GM18909 (cell line): ENCODE measurements around the gene TUBB2A.
"Not testable (repeated sequence)": the region's sequence is repeated elsewhere in the genome, so short reads cannot be mapped to it uniquely, and the experiment has no call there.

ENCODE experiments used
- ATAC-seq: cut with Tn5 transposase; IDR thresholded peaks from one replicate; pipeline ENCODE4 v1.9.1; 2021; ENCODE audit warnings: mild to moderate bottlenecking; ENCODE audit not compliant: unreplicated experiment, poor library complexity

The TUBB2A gene

DNA sequence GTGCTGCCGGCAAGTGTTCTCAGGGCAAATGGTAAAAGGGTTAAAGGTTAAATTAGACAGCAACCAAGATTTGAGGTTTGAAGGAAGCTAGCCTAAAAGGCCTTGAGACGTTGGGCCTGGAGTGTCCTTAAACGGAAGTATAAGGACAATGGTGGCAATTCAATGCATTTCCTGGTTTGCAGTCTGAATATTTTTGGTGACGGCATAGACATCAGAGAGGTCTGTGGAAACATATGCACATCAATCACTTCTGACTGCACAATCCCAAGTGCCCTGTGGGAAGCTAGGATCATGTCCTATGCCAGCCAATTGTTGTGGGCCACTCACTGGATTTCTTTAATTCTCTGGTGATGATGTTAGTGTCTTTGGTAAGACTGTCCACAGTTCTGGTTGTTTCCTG is 25.7 kb upstream of the TUBB2A start:
- no peak for ATAC-seq

DNA sequence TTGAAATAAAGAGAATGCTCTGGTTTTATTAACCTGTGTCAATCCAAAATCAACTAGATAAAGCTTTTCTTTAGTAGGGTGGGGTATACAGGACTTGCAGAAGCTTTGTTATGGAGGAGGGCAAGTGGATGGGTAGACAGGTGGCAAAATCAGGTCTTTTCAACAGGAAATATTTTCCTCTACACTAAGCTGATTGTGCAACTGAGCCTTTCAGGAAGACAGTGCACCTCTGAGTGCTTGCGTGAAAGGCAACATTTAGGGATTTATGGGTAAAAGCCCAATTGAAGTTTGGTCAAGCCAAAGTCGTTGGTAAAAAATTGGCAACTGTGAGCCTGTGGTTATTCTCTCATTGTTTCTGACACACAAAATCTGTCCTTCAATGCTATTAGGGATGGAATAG is 23.8 kb upstream of the TUBB2A start:
- no peak for ATAC-seq

DNA sequence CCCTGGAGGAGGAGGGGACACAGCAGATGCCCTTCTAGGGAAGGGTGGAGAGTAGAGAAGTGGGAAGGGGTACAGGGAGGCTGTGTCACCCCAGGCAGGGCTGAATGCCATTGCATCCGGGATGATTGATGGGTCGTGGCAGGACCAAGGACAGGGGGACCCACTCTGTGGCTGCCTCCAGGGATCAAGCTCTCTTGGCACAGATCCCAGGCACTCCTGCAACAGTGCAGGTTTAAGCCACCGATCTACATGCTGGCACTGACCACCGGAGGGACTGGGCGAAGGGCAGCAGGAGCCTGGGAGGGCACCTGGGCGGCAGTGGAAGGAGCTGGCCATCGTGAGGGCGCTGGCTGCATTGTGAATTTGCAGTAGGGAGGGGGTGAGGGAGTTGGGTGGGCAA is 22.6 kb upstream of the TUBB2A start:
- not testable (repeated sequence) for ATAC-seq

DNA sequence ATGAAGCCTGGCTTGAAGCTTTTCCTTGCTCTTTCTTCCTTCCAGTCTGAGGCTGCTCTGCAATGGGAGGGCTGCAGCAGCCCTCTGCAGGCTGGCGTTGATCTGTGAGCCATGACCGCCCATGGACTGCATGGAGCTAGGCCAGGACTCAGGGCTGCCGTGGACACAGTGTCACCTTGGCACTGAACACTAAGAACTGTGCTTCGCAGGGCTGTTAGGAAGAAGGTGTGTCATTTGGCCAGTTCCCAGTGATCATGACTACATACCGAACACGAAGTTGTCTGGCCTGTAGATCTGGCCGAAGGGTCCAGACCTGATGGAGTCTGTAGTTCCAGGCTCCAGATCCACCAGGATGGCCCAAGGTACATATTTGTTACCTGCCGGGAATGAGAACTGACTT is 21.3 kb upstream of the TUBB2A start:
- ATAC-seq, result not testable (repeated sequence)

DNA sequence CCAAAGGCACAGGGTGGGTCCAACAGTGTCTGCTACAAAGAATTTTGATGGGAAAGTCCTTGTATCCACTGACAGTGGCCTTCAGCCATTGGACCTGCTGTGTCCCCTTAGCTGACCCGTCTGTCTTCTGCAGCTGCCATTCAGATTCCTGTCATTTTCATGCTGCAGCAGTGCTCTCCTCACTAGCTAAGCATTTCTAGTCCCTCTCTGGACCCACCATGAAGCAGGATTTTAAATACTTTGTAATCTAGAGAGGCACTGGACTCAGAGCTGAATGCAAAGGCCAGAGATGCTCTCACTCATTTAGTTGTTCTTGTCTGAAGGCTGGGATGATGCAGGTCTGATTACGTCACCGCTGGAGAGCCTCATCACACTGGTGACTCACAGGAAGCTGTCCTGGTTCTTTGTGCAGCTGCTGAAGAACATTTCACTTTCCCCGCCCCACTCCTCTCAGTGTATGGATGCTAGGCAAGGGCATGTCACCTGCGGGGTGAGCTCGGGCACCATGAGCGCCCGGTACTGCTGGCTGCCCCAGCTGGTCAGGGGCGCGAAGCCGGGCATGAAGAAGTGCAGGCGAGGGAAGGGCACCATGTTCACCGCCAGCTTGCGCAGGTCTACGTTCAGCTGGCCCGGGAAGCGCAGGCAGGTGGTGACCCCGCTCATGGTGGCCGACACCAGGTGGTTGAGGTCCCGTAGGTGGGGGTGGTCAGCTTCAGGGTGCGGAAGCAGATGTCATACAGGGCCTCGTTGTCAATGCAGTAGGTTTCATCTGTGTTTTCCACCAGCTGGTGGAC is 19.4 kb upstream of the TUBB2A start:
- ATAC-seq, result no peak

DNA sequence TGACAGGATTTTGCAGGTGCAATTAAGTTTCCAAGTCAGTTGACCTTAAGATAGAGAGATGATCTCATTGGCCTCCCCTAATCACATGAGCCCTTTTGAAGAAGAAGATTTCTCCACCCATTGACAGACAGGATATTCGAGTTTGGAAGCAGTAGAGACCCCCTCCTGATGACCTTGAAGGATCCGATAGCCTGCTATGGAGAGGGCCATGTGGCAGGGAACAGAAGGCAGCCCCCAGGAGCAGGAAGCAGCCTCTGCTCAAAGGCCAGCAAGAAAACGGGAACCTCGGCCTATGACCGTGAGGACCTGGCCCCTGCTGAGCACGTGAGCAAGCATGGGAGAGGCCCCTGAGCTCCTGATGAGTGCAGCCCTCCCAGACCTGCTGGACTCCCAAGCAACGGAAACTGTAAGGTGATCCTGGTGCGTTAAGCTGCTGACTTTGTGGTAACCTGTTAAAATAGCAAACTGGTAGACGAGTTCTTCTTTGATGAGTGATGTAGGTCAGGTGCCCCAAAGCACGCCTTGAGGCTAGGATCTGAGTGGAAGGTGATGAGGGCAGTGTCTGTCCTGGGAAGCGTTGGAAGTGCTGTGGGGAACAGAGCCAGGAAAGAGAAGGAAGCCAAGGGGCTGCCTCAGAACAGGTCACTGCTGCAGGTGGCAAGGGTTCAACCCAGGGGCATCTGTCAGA is 18.5 kb upstream of the TUBB2A start:
- no peak for ATAC-seq

DNA sequence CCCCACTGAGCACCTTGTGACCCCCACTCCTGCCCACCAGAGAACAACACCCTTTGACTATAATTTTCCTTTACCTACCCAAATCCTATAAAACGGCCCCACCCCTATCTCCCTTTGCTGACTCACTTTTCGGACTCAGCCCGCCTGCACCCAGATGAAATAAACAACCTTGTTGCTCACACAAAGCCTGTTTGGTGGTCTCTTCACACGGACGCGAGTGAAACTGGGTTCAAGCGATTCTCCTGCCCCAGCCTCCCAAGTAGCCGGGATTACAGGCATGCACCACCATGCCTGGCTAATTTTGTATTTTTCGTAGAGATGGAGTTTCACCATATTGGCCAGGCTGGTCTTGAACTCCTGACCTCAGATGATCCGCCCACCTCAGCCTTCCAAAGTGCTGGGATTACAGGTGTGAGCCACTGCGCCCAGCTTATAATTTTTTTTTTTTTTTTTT is 16.3 kb upstream of the TUBB2A start:
- not testable (repeated sequence) for ATAC-seq

DNA sequence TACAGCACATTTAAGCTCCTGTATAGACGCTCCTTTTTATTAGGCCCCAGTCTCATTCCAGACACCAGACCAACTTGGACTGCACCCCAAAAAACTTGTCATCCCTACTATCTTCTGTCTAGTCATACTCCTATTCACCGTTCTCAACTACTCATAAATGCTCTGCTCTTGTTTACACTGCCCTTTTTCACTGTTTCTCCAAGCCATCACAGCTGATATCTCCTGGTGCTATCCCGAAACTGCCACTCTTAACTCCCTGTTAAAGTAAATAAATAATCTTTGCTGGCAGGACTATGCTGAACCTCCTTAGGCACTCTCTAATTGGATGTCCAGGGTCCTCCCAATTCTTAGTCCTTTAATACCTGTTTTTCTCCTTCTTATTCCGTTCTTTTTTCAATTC is 15.4 kb upstream of the TUBB2A start:
- not testable (repeated sequence) for ATAC-seq

DNA sequence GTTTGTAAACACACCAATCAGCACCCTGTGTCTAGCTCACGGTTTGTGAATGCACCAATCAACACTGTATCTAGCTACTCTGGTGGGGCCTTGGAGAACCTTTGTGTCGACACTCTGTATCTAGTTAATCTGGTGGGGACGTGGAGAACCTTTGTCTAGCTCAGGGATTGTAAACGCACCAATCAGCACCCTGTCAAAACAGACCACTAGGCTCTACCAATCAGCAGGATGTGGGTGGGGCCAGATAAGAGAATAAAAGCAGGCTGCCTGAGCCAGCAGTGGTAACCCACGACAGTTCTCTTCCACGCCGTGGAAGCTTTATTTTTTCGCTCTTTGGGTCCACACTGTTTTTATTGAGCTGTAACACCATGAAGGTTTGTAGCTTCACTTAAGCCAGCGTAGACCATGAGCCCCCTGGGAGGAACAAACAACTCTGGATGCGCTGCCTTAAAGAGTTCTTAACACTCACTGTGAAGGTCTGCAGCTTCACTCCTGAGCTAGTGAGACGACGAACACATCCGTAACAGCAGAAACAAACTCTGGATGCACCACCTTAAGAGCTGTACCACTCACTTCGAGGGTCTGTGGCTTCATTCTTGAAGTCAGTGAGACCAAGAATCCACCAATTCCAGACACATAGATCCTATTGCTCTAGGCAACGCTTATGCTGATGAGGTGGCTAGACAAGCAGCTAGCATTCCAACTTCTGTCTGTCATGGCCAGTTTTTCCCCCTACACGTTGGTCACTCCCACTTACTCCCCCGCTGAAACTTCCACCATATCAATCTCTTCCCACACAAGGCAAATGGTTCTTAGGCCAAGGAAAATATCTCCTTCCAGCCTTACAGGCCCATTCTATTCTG is 14.2 kb upstream of the TUBB2A start:
- ATAC-seq, result not testable (repeated sequence)

DNA sequence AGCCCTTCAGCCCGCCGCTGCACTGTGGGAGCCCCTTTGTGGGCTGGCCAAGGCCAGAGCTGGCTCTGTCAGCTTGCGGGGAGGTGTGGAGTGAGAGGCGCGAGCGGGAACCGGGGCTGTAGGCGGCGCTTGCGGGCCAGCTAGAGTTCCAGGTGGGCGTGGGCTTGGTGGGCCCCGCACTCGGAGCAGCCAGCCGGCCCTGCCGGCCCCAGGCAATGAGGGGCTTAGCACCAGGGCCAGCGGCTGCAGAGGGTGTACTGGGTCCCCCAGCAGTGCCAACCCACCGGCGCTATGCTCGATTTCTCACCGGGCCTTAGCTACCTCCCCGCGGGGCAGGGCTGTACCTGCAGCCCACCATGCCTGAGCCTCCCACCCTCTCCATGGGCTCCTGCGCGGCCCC is 13.3 kb upstream of the TUBB2A start:
- not testable (repeated sequence) for ATAC-seq

DNA sequence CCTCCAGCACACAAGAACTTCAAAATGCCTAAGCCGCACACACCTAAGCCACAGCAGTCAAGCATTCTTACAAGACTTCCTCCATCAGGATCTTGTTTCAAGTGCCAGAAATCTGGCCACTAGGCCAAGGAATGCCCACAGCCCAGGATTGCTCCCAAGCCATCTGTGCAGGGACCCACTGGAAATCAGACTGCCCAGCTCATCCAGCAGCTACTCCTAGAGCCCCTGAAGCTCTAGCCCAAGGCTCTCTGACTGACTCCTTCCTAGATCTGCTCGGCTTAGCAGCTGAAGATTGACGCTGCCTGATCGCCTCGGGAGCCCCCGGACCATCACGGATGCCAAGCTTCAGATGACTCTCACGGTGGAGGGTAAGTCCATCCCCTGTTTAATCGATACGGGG is 10.7 kb upstream of the TUBB2A start:
- ATAC-seq, result not testable (repeated sequence)

DNA sequence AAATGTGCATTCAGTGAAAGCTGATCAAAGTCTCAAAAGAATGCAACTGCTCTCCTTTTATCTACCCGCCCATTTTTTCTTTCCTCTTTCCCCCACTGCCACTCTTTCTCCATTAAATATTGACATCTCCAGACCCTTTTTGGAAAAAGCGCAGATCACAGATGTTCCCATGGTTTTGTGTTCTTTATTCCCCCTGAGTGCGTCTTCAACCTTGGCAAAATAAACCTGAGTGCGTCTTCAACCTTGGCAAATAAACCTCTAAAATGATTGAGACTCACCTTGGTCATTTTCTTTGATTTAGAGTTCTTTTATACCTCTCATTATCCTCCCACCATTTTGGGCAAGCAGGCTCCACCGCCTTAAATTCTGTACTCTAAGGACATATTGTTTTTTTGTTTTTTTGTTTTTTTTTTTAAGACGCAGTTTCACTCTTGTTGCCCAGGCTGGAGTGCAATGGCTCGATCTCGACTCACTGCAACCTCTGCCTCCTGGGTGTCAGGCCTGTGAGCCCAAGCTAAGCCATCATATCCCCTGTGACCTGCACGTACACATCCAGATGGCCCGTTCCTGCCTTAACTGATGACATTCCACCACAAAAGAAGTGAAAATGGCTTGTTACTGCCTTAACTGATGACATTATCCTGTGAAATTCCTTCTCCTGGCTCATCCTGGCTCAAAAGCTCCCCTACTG is 9.3 kb upstream of the TUBB2A start:
- not testable (repeated sequence) for ATAC-seq

DNA sequence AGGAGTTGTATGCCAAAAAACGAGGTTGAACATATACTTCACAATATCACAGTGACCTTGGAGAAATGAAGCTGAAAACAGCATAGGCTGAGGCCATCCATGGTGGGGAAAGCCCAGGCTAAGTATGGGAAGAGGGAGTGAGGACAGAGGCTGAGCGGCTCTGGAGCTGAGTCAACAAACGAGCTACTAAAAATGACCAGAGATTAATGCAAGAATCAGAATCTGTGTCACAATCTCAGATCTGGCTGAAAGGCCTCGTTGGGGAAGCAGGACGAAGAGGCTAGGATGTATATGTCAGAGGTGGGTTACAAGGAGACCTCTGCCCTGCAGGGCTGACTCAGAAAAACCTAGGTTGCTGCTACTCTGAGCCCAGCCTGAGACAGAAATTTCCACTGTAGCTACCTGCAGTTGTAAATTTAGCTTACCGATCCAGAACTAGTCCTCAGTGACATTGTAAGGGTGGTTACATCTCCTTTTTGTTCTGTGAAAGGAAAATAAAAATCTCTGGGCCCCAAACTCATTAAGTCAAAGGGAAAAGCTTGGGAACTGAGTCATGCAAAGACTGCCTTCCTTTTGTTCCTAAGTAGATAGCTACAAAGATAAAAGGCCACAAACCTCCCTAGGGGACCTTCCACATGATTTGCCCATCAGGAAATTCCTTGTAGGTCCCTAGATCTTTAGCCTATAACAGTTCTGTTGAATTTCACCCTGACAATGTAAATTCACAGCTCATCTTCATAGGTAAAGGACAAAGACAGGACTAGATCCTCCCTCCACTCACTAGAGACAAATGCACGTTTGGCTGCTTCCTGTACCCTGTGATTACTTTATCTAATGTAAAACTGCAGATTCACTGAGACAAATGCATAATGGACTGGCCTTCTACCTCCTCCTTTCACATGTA is 8.5 kb upstream of the TUBB2A start:
- no peak for ATAC-seq

DNA sequence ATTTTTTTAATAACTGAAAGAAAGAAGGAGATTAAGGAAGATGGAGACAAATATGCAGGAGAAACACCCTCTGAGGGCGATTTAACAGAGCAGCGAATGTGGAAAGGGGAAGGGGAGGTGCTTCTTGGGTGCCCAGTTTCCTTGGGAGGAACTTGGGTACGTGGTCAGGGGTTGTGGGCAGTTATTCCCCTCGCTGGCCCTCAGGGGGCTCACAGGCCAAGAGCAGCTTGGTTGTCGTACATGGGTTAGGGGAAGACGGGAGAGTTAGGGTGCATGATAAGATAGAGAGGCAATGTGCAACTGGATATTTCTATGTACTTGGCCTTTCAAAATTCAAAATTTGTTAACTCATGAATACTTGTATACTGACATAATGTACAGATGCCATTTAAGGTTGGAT is 7.0 kb upstream of the TUBB2A start:
- no peak for ATAC-seq

DNA sequence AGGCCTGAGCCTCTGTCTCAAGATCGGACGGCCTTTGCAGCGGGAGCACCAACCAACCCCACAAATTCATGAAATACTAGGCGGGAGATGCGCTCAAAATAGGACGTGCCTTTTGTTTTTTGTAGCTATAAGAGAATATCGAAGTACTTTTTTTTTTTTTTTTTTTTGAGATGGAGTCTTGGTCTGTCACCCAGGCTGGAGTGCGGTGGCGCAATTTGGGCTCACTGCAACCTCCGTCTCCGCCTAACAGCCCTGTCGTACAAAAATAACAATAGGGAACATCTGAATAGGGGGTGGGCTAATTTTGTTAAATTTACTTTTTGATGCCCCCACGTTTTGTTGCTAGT is 5.9 kb upstream of the TUBB2A start:
- ATAC-seq, result peak; percentile 34

DNA sequence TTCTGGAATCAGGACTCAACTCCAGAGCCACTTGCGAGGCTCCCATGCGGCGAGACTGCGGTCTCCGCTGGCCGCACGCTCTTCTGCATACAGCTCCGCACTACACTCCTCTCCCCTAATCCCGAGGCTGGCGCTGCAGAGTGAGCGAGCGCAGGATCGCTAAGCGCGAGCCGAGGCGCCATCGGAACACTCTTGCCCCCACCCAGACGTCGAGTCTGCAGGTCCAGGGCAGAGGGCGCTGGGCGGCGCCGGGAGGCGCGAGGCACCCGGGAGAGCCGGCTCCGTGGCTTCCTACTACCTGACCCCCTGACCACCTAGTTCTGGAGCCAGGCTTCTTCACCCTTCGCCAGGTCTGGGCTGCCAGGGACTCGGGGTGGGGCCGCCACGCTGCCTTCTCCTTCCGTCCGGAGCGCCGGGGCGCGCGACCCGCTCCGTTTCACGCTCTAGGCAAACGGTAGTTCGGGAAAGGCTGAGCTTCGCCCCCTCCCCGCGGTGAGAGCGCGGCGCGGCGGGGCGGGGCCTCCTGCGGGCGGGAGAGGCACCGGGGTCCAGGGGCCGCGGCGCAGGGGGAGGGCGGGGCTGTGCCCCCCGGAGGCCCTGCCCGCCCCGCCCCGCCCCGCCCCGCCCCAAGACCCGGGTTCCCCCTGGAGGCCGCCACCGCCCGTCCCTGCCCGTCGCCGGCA is 5.4 kb upstream of the TUBB2A start:
- peak; percentile 76 for ATAC-seq

DNA sequence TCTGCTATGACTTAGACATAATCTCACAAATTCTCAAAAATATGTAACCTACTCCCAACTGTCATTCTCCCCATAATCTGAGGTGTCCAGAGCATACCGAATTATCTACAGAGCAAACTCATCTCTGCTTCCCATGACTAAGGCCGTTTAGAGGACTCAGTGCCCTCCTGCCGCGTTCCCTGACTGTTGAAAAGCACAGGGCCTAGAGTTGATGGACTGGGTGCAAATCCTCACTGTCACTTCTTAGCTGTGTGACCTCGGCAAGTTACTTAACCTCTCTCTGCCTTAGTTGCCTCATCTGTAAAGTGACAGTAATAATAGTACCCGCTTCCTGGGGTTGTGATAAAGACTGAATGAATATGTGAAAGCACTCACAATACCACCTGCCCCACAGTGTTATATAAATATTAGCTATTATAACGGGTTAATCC is 4.7 kb upstream of the TUBB2A start:
- no peak for ATAC-seq

DNA sequence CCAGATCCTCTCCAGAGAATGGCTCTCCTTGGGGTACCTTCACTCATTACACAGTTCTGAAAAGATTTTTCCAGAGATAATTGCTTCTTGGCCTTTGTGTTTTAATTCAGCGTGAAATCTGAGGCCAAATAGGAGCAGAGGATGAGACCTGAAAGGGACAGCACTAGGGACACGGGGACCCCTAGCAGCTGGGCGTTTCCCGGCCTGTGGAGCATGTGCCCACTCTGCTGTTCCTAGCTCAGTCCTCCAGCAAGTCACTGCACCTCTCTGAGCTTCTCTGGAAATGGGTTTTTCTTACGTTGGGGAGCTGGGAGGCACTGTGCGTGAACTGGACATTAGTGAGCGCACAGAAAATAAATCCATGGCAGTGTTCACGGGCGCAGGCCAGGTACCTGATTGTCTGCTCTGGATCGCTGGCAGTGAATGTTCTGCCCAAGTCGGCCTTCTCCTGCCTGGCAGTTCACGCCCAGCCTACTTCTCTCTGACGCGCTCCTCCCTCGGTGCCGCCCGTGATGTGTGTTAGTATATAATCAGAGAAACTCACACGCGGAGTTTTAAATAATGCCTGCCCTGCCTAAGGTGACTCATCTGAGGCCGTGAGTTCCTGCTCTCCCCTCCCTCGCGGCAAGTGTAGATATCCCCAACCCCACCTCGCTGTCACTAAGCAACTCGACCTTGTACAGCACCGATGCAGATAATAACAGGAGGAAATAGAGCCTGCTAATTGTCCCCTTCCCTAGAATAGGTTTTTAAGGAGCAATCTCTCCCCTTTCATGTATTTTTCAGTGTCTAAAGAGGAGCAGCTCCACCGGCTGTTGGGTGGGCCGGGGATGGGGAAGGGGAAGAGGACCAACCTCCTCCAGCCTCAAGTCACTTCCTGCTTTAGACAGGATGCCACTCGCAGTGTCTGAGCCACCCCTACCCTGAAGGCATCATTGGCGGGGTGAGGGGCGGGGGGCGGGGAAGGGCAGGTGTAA is 2.7 kb upstream of the TUBB2A start:
- ATAC-seq, result no peak
